ENCODE results near the gene WDR76.

WDR76 gene

DNA sequence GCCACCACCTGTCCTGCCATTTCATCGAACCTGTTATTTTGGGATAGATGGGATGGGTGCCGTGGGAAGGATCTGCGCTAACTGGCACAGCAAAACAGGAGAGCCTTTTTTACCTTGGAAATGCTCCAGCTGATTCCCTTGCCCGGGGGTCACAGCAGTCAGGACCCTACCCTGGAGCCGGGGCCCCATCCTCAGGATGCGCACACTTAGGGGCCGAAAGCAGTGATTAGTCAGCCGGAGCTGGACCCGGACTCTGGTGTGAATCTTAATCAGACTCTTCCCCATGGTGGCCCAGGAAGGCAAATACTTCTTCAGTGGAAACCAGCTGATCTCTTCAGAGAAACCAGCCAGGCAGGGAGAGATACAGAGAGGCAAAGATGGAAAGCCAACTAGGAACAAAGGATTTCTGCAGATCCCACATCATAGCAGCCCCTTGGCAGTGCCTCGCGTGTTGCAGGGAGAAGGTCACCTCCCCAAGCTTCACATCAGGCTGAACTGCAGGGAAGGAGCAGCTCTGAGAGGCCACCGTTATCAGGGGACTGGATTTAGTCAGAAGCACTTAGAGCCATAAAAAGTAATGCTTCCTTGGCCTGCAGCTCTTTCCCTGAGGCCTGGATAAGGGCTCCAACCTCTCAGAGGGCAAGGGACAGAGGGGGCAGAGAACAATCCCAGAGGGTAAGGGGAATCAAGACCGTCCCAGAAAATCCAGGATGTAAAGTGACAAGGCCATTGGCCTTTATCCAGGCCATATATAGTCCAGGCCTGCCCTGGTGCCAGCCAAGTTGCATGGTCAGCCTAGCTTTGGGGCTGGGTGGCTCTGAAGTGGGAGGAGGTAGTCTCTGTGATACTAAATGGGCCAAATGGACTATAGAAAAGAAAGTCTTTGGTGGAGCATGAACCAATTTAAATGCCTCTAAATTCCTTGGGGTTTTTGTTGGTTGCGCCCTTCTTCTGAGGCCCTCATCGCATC is 52.9 kb downstream of the WDR76 start:
- DNase-seq, result no peak

DNA sequence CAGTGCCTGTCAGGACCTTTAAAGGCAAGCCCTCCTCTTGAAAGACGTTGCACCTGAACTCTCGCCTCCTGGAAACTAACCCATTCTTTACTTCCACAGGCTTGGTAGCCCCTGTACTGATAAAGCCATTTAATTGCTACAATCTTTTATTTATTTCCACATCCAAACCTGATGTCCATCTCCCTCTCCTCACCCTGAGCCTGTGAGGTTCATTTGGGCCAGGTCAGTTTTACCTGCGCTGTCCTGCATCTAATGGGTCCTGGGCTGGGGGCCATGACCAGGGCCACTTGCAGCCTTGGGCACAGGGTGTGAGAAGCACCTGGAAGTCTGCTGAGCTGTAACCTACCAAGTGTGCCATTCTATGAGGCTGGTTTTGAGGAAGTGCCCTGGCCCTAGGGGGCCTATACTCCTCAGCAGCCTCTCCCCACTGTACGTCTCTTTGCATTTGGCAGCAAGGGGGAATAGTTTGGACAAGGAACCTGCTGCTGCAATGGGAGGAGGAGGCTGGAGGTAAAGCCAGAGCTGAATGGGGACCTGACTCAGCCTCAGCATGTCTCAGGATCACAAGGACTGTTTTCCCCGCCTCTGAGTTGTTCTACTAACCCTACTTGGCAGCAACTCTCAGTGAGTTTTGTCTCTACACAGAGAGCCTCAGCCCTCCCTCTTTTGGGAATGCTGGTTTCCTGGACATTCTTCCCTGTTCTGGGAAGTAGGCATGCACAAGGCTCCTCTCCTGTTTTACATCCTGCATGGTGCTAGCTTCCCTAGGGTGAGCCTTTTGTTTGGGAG is 53.8 kb downstream of the WDR76 start:
- no peak for DNase-seq

DNA sequence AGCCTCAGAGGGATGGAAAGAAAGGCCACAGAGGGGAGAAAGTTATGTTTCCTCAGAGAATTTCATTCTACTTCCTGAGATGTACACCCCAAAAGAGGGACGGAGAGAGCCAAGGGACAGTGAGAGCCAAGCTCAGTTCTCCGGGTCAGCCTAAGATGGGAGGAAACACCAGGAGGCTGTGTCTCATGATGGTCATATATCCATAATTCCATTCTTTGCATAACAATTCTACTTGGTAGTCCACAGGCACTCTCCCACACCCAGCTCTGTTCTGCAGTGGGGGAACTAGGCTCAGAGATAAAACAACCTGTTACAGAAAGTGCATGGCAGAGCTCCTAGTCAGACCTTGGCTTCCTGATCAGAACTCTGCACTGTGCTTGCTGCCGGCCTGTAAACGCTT is 54.4 kb downstream of the WDR76 start:
- no peak for DNase-seq

- DNase-seq, result no peak
Measured at GRCh38 chr15:43881944-43882343, 55.1 kb downstream of the WDR76 start.

DNA sequence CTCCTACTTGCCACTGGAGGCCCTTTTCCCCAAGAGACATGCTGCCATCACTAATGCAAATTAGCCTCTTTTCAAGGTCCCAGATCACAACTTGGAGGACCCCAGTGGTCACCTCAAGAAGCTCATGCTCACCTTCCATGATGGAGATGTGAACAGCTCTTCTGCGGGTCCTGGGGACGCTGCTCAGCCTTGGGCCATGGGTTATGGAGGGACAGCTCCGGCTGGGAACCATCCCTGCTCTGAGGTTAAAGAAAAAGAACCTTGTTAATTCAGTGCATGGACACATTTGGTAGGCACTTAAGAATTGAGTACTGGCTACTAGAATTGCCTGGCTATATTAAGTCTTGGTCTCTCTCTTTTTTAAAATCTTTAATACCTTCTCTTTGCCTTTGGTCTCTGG is 56.8 kb downstream of the WDR76 start:
- DNase-seq, result no peak

GRCh38 chr15:43886558-43886957 is 59.8 kb downstream of the WDR76 start:
- no peak for DNase-seq

DNA sequence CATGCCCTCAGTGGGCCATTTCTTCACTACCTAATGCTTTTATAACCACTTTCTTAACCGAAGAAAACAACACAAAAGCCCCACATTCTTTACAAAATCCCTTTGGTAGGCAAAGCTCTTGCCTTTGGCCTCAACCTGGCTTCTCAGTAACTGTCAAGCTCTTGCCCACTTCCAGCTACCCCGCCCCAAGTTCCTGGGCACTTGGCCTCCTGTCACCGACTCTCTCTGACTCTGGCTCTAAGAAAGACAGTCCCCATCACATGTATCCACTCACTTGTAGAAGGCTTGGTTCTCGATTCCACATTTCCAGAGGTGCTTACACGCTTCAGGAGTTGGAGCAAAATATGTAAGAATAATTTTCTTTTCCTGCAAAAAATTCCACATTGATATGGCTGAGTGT is 61.1 kb downstream of the WDR76 start:
- no peak for DNase-seq

GRCh38 chr15:43889042-43889441 is 62.2 kb downstream of the WDR76 start:
- no peak for DNase-seq

GRCh38 chr15:43893956-43894355 is 67.2 kb downstream of the WDR76 start:
- no peak for DNase-seq

DNA sequence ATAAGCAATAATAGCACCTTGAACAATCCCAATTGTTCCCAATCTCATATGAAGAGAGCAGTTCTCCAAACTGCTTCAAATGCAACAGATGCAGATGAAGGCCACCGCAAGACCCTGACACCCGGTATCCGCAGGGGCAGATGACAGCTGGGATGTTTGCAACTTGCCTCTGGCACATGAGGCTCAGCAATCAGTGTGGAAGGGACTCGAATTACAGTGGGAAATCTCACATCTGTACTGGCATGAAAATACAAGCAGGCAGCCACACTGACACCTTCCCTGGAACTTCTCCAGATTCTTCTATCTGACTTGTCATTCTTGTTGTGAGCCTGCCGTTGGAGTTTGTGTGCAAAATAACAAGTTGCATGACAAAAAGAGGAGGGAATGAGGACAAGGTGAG is 68.8 kb downstream of the WDR76 start:
- no peak for DNase-seq

DNA sequence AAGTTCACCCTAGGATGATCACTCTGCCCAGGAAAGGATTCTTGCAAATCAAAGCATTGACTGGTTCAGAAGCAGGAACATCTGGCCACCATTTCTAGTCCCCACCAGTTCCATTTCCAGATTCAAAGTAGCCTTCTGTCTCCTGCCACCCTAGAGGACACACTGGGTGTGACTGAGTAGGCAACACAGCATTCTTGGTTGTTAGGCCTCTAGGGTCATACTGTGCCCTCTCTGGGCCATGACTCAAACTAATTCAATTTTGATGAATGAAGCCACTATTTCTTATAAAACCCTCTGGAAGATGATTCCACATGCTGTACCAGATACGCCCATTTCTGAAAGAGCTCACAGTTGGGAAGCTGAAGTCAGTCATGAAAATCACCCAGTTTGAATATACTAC is 69.7 kb downstream of the WDR76 start:
- no peak for DNase-seq

DNA sequence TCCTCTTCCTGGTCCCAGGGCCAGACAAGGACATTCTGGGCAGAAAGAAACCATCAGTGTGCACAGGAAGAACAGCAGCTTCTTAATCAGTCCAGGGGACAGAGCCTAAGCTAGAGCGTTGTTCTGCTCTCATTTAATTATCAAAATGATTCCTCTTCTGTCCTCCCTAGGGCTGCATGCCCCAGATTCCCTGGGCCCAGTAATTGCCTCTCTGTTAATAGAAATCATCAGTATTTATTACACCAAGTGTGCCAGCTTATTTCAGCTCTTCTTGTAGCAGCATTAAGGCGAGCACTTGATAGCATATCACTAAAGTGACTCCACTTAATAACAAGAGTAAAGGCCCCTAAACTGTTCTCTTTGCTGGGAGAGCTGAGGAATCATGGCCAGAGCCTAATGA is 72.1 kb downstream of the WDR76 start:
- no peak for DNase-seq

DNA sequence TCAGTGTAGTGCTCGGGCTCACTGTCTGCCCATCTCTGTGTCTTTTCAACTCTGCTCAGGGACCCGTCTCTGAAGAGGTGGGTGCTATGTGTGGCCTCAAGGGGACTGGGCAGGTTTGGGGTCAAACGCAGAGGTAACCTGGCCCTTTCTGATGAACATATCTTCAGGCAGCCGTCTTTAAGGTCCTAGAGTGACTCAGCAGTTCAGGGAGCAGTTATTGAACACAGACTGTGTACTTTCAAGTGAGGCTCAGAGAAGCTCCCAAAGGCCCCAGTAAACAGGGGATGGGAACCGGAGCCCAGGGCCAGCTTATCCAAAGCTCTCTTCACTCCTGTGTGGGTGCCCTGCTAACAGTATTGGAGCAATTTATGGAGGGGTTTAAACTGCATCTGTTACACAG is 73.1 kb downstream of the WDR76 start:
- DNase-seq, result no peak

GRCh38 chr15:43900996-43901395 is 74.2 kb downstream of the WDR76 start:
- DNase-seq, result no peak

GRCh38 chr15:43901495-43901894 is 74.7 kb downstream of the WDR76 start:
- DNase-seq, result no peak

- peak; percentile 24 to 83 for DNase-seq
Measured at GRCh38 chr15:43903864-43904290, 77.1 kb downstream of the WDR76 start.

DNA sequence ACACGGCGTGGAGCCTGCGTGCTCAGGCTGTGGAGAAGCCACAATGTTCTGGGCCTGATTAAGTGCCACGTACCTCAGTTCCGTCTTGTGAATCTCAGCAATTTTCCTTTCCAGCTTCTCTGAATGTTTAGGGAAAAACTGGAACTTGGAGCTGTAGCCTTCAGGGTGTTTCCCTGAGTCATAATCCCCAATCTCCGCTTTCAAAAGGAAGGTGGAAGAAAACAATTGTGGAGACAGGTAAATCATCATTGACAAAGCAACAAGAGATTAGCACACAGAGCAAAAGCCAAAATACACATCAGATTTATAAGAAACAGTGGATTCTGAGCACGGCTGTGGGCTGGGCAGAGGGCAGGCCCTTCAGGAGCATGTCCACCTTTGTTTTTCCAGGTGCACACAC is 79.0 kb downstream of the WDR76 start:
- DNase-seq, result no peak

GRCh38 chr15:43908516-43909050 is 81.8 kb downstream of the WDR76 start:
- no peak for DNase-seq

DNA sequence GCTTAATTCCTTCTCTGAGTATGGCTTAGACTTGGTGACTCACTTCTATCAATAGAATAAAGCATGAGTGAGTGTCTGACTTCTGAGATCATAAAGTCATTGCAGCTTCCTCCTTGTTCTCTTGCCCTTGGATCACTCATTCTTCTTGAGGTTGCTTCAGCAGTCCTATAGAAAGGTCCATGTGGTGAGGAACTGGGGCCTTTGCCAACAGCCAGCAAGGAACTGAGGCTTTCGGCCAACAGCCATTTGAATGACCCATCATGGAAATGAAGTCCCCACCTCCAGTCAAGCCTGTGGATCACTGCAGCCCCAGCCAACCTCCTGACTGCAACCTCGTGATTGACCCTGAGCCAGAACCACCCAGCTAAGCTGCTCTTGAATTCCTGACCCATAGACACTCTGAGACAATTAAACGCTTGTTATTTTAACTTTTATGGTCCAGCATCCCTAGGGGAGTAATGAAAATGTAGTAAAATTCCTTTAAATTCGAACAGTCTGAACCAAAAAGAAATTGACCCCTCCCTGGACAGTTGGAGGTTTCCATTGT is 84.5 kb downstream of the WDR76 start:
- peak in 1 of 2 donors; percentile 49 for DNase-seq

DNA sequence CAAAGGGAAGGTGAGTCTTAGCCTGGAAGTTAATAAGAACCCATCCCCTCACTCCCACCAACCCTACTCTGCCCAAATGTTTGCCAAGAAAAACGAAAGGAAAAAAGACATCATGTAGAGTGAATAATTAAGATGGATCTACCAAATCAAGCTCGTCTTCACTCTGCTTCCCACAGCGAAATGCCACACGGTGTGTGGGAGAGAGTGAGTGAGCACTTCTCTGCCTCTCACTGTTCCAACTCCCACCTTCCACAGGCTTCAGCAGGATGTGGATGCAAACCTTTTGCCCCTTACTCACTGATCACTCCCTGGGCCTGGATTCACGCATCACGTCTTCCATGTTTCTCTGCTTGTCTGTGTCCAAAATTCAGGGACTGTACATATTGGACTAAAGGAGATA is 85.4 kb downstream of the WDR76 start:
- DNase-seq, result no peak

DNA sequence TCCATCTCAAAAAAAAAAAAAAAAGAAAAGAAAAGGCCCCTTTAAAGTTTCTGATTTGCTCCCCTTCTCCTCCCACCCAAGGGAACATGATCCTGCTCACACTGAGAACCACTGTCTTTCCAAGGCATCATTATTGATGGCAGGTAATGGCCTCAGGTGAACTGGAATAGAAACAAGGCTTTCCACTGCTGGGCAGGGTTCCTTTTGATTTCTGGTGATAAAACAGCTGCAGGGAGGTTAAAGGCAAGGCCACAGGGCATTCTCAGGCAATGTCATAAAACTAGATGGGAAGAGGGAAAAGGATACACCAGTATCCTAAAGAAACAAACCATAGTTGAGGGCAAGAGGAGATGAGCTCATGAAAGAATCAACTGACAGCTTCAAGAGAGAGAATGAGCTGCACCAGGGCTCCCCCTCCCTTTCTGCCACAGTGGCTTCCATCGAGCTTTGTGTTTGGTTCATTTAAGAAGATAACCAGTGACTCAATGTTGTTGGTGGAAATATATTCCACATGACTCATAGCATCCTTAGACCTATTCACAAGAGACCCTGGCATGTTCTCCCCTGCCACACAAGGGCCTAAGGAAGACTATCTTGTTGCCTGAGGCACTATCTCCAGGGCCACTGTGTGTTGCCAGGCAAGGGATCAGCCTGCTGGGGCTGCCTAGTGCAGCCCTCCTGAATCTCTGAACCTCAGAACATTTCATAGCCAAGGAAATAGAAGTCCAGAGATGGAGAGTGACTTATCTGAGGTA is 86.4 kb downstream of the WDR76 start:
- no peak for DNase-seq

GRCh38 chr15:43913941-43914340 is 87.1 kb downstream of the WDR76 start:
- DNase-seq, result no peak
